ENCODE measurements around the gene UBE2U. TPM values are rescaled to one million over a fixed set of nuclear protein-coding genes. Genes with fewer than 3 reads are reported as not detected.

Gene UBE2U
- total and polyA plus RNA-seq, 2 of the 8 experiments (the other 6 are each of a cell fraction or from before 2014, with no cell fraction given): not detected

GRCh38 chr1:64184003-64184440 lies 19.4 kb upstream of the UBE2U start (continued):
- TF ChIP-seq HDAC6 (IDR thresholded peaks at IDR 0.05; ENCODE audit: low read depth, low read length) (no peak), RXRA (IDR thresholded peaks at IDR 0.05; ENCODE audit: insufficient read depth, low read depth, low read length) (no peak), CTCF (IDR thresholded peaks at IDR 0.05; ENCODE audit: control extremely low read depth in 1 of 3, insufficient read depth in 1 of 3, low read depth in 1 of 3, low read length in 3 of 3) (no peak), EGR1 (IDR thresholded peaks at IDR 0.05; ENCODE audit: borderline replicate concordance, low read depth, low read length) (no peak), GTF2F1 (IDR thresholded peaks at IDR 0.05; ENCODE audit: borderline replicate concordance, low read depth, low read length) (no peak), YY1 (IDR thresholded peaks at IDR 0.05; ENCODE audit: low read depth, low read length) (no peak), CBX8 (IDR thresholded peaks at IDR 0.05; ENCODE audit: borderline replicate concordance, low read depth, low read length) (no peak)
